K562 (cell line): ENCODE results near the gene SLMAP. TPM values are rescaled to one million over a fixed set of nuclear protein-coding genes. Genes with fewer than 3 reads are reported as not detected.

ENCODE experiments used
- CBX3 ChIP-seq, 2 experiments: IDR thresholded peaks; 1 replicate in 1 of 2; 2 replicates in 1 of 2; pipeline ENCODE4 v1.6.1; 2012; ENCODE audit warnings: inconsistent platforms in 2 of 2, low read length in 2 of 2, borderline replicate concordance in 1 of 2, control low read depth in 1 of 2
- DIDO1 ChIP-seq: fragments of 450-650 bp; IDR thresholded peaks from 2 replicates; pipeline ENCODE4 v1.6.1; 2016; ENCODE audit warnings: low read depth, missing biosample characterization, missing genetic modification characterization
- EP400 ChIP-seq: fragments of 450-650 bp; IDR thresholded peaks from 2 replicates; pipeline ENCODE4 v1.6.1; 2017; ENCODE audit warnings: antibody characterized with exemption, mild to moderate bottlenecking, moderate library complexity
- HDAC3 ChIP-seq: fragments of 450-650 bp; IDR thresholded peaks from 2 replicates; pipeline ENCODE4 v1.6.1; 2018; ENCODE audit warnings: borderline replicate concordance, mild to moderate bottlenecking, moderate library complexity; ENCODE audit not compliant: partially characterized antibody
- HNRNPL ChIP-seq: fragments of 200-400 bp; formaldehyde crosslinking; IDR thresholded peaks from 2 replicates; pipeline ENCODE4 v1.6.1; 2017; ENCODE audit warnings: low read depth, mild to moderate bottlenecking, low read length
- JUND ChIP-seq, 2 experiments: IDR thresholded peaks; 2 replicates in 1 of 2; 3 replicates in 1 of 2; pipeline ENCODE4 v1.6.1; 2011; ENCODE audit warnings: borderline replicate concordance in 2 of 2, low read depth in 2 of 2, low read length in 2 of 2, improper control_type of control experiment in 1 of 2, missing biosample characterization in 1 of 2, missing genetic modification characterization in 1 of 2, missing genetic modification reagents in 1 of 2
- KDM1A ChIP-seq, 2 experiments: fragments of 450-650 bp; IDR thresholded peaks; 2 replicates each; pipeline ENCODE4 v1.6.1; 2016; ENCODE audit warnings: mild to moderate bottlenecking in 2 of 2
- NELFE ChIP-seq: IDR thresholded peaks from 2 replicates; pipeline ENCODE4 v1.6.1; 2011; ENCODE audit warnings: mild to moderate bottlenecking; ENCODE audit not compliant: insufficient read depth, insufficient read length
- NFE2L1 ChIP-seq: fragments of 450-650 bp; IDR thresholded peaks from 2 replicates; pipeline ENCODE4 v1.6.1; 2016; ENCODE audit warnings: missing genetic modification characterization, low read depth, mild to moderate bottlenecking, missing compliant biosample characterization, moderate library complexity, borderline replicate concordance
- PCBP1 ChIP-seq: fragments of 200-400 bp; formaldehyde crosslinking; IDR thresholded peaks from 2 replicates; pipeline ENCODE4 v1.6.1; 2018; ENCODE audit warnings: mild to moderate bottlenecking, low read depth, low read length; ENCODE audit not compliant: poor library complexity, severe bottlenecking
- PHF8 ChIP-seq: fragments of 200-600 bp; sonication (generic); IDR thresholded peaks from 2 replicates; pipeline ENCODE4 v1.6.1; 2012; ENCODE audit warnings: mixed run types, mild to moderate bottlenecking, inconsistent platforms, low read length, moderate library complexity, borderline replicate concordance
- RNF219 ChIP-seq: fragments of 250-450 bp; sonication (Bioruptor Pico); IDR thresholded peaks from 2 replicates; pipeline ENCODE4 v1.5.0; 2022; ENCODE audit warnings: mild to moderate bottlenecking
- SMAD3 ChIP-seq: fragments of 450-650 bp; formaldehyde crosslinking; conservative IDR thresholded peaks from 2 replicates; pipeline ENCODE4 v1.4.0; 2020; ENCODE audit warnings: mild to moderate bottlenecking
- SMARCC2 ChIP-seq: fragments of 450-650 bp; IDR thresholded peaks from 2 replicates; pipeline ENCODE4 v1.6.1; 2017; ENCODE audit warnings: antibody characterized with exemption, moderate library complexity, mild to moderate bottlenecking, low read depth
- SMARCE1 ChIP-seq: fragments of 450-650 bp; IDR thresholded peaks from 2 replicates; pipeline ENCODE4 v1.7.1; 2016; ENCODE audit warnings: mild to moderate bottlenecking
- SNRNP70 ChIP-seq: fragments of 200-400 bp; formaldehyde crosslinking; optimal IDR thresholded peaks from 2 replicates; pipeline ENCODE3; 2017; ENCODE audit warnings: low read depth, low read length
- ZBTB26 ChIP-seq: fragments of 450-650 bp; formaldehyde crosslinking; IDR thresholded peaks from 2 replicates; pipeline ENCODE4 v1.4.0; 2022; ENCODE audit warnings: missing genetic modification characterization
- ZEB2 ChIP-seq: fragments of 450-650 bp; IDR thresholded peaks from 2 replicates; pipeline ENCODE4 v1.6.1; 2016
- ZNF174 ChIP-seq: fragments of 250-450 bp; sonication (Bioruptor Pico); IDR thresholded peaks from 2 replicates; pipeline ENCODE4 v1.4.0; 2020; ENCODE audit warnings: mild to moderate bottlenecking
- ZNF324 ChIP-seq: fragments of 250-450 bp; sonication (Bioruptor Pico); IDR thresholded peaks from 2 replicates; pipeline ENCODE4 v1.4.0; 2020; ENCODE audit warnings: mild to moderate bottlenecking
- ZNF561 ChIP-seq: fragments of 450-650 bp; formaldehyde crosslinking; conservative IDR thresholded peaks from 2 replicates; pipeline ENCODE4 v1.4.0; 2020; ENCODE audit warnings: mild to moderate bottlenecking, moderate library complexity
- ZNF57 ChIP-seq: fragments of 450-650 bp; formaldehyde crosslinking; IDR thresholded peaks from 2 replicates; pipeline ENCODE4 v1.4.0; 2020; ENCODE audit warnings: mild to moderate bottlenecking, moderate library complexity
- ZNF644 ChIP-seq: fragments of 200-800 bp; sonication (Bioruptor generic); IDR thresholded peaks from 2 replicates; pipeline ENCODE4 v1.6.1; 2016; ENCODE audit warnings: low read depth, missing genetic modification characterization, missing compliant biosample characterization
- polyA plus RNA-seq, 8 experiments: library from polyadenylated mRNA; depleted of rRNA in 4 of 8; stranded (reverse) in 5 of 8; unstranded in 3 of 8; fragments of >200 nt; fragmentation: Nextera tagmentation in 2 of 8; fragmentation: Illumina TruSeq in 1 of 8; extraction: Ambion mirVana in 2 of 8; extraction: Trizol in 1 of 8; gene quantifications; 2 replicates each; pipeline versions ENCODE4 v1.2.1 to v1.2.3, GENCODE V29; 2011 to 2014; ENCODE audit warnings: inconsistent platforms in 1 of 8, missing spikeins in 1 of 8
- total RNA-seq, 7 experiments: library from RNA; depleted of rRNA in 6 of 7; stranded (reverse); fragments of >200 nt in 6 of 7; fragmentation: Illumina TruSeq in 2 of 7; extraction: Trizol in 2 of 7; gene quantifications; 2 replicates each; pipeline versions ENCODE4 v1.2.1 to v1.2.3, GENCODE V29; 2011 to 2021; ENCODE audit warnings: low replicate concordance in 1 of 7
- TF ChIP-seq, protein P1 (sequence below): fragments of 450-650 bp; IDR thresholded peaks from 2 replicates; pipeline ENCODE4 v1.6.1; 2016; ENCODE audit warnings: antibody characterized with exemption

The SLMAP gene
- total and polyA plus RNA-seq, 9 of the 15 experiments (the other 6 are each of a cell fraction or from before 2014, with no cell fraction given): 12.1 to 50.7 (median 28.3) TPM

DNA sequence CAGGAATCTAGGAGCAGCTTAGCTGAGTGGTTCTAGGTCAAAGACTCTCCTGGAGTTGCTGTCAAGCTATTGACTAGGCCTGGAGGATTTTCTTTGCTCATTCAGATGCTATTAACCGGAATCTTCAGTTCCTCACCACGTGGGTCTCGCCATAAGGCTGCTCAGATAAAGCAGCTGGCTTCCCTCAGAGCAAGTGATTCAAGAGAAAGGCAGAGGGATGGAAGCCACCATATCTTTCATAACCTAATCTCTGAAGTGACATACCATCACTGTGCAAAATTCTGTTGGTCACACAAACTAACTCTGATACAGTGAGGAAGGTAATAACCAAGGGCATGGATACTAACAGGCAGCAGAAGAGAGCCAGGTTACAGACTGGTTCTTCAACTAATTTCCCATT, 179.4 kb downstream of the SLMAP start (continued):
- TF ChIP-seq ZNF57 (CRISPR knock-in tag): no peak
- TF ChIP-seq, protein P1, sequence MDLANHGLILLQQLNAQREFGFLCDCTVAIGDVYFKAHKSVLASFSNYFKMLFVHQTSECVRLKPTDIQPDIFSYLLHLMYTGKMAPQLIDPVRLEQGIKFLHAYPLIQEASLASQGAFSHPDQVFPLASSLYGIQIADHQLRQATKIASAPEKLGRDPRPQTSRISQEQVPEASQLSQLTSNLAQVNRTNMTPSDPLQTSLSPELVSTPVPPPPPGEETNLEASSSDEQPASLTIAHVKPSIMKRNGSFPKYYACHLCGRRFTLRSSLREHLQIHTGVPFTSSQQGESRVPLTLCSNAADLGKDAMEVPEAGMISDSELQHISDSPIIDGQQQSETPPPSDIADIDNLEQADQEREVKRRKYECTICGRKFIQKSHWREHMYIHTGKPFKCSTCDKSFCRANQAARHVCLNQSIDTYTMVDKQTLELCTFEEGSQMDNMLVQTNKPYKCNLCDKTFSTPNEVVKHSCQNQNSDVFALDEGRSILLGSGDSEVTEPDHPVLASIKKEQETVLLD: no peak
- TF ChIP-seq ZNF174: no peak
- TF ChIP-seq SMAD3 (CRISPR knock-in tag): no peak
- TF ChIP-seq SMARCC2: peak; percentile 22; the same call in 1 of the 2 replicates
- TF ChIP-seq EP400: peak; percentile 52; the same call in 1 of the 2 replicates
- TF ChIP-seq SNRNP70: no peak
- TF ChIP-seq RNF219 (CRISPR knock-in tag): no peak
- TF ChIP-seq CBX3 (IDR thresholded peaks at IDR 0.05; ENCODE audit: borderline replicate concordance in 1 of 2, low read length in 2 of 2): no peak
- TF ChIP-seq HNRNPL: no peak
- TF ChIP-seq ZEB2: no peak
- TF ChIP-seq ZNF561 (CRISPR knock-in tag): no peak
- no peak for TF ChIP-seq DIDO1
- TF ChIP-seq SMARCE1: peak; percentile 66; the same call in 1 of the 2 replicates
- TF ChIP-seq PHF8: no peak
- peak; percentile 45; the same call in 1 of the 2 replicates for TF ChIP-seq JUND (IDR thresholded peaks at IDR 0.05; ENCODE audit: borderline replicate concordance, low read depth, low read length)
- TF ChIP-seq JUND (tag; IDR thresholded peaks at IDR 0.05; ENCODE audit: borderline replicate concordance, low read depth, low read length): no peak; the same call in 2 of the 3 replicates
- no peak for TF ChIP-seq NFE2L1
- peak; percentile 16 for TF ChIP-seq HDAC3
- no peak for TF ChIP-seq ZBTB26 (CRISPR knock-in tag)
- no peak for TF ChIP-seq ZNF324 (CRISPR knock-in tag)
- 0 out of 2 replicates have a peak, but pooled peaks have one; percentile 48 for TF ChIP-seq ZNF644 (tag)
- TF ChIP-seq KDM1A (IDR thresholded peaks at IDR 0.05): peak; percentile 81 to 87
- TF ChIP-seq NELFE: no peak
- no peak for TF ChIP-seq PCBP1
